ENCODE measurements around the gene CMTM4.

The CMTM4 gene

DNA sequence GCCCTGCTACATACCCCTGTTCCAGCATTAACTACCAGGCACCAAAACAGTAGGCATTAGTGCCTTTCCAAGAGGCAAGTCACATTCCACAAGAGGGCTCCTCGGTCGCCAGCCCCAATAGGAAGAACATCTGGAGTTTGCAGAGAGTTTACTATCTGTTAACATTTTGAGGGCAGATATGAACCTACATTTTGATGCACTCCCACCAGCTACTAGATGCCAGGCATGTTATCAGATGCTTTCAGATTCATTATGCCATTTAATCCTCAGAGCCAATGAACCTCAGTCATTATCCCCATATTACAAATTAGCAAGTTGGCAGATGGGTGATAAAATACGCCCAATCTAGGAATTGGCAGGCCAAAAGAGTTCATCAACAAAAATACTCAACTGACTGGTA is 121.5 kb downstream of the CMTM4 start:
- ATAC-seq: no peak

DNA sequence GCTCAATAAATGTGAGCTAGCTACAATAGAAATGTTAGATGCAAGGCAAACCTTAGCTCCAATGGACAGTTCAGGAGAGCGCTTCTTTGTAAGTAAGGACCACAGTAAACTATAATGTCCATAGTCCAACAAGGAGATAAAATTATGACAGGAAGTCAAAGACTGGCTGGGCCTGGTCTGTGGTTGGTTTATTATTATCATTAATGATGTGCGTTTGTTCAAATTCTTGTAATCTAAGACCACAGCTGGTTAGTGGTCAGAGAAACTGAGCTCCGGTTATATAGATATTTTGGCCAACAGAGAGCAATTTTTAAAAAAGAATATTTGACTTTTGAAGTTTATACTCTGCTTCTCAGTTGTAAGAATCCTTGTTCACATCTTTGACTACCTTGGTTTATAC is 122.0 kb downstream of the CMTM4 start:
- ATAC-seq: no peak
- TF ChIP-seq ZC3H10 (CRISPR knock-in tag; IDR thresholded peaks at IDR 0.05) (no peak), ARNTL (CRISPR knock-in tag; IDR thresholded peaks at IDR 0.05; ENCODE audit: borderline replicate concordance, low read depth) (no peak), PPARA (CRISPR knock-in tag; IDR thresholded peaks at IDR 0.05; ENCODE audit: borderline replicate concordance) (no peak), CSDC2 (CRISPR knock-in tag; IDR thresholded peaks at IDR 0.05) (no peak), ZNF70 (CRISPR knock-in tag; IDR thresholded peaks at IDR 0.05) (no peak), ISL1 (CRISPR knock-in tag; IDR thresholded peaks at IDR 0.05) (no peak)
- TF ChIP-seq, protein P1, sequence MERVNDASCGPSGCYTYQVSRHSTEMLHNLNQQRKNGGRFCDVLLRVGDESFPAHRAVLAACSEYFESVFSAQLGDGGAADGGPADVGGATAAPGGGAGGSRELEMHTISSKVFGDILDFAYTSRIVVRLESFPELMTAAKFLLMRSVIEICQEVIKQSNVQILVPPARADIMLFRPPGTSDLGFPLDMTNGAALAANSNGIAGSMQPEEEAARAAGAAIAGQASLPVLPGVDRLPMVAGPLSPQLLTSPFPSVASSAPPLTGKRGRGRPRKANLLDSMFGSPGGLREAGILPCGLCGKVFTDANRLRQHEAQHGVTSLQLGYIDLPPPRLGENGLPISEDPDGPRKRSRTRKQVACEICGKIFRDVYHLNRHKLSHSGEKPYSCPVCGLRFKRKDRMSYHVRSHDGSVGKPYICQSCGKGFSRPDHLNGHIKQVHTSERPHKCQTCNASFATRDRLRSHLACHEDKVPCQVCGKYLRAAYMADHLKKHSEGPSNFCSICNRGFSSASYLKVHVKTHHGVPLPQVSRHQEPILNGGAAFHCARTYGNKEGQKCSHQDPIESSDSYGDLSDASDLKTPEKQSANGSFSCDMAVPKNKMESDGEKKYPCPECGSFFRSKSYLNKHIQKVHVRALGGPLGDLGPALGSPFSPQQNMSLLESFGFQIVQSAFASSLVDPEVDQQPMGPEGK (CRISPR knock-in tag; IDR thresholded peaks at IDR 0.05; ENCODE audit: borderline replicate concordance): no peak

More for the DNA sequence above, 121.5 kb downstream of the CMTM4 start:
- TF ChIP-seq, protein P1 (CRISPR knock-in tag; IDR thresholded peaks at IDR 0.05; ENCODE audit: borderline replicate concordance): no peak
- TF ChIP-seq BACH2 (CRISPR knock-in tag; IDR thresholded peaks at IDR 0.05; ENCODE audit: borderline replicate concordance): no peak
- TF ChIP-seq ZNF8 (CRISPR knock-in tag; IDR thresholded peaks at IDR 0.05): no peak
- no peak for TF ChIP-seq TCF4 (CRISPR knock-in tag; IDR thresholded peaks at IDR 0.05; ENCODE audit: borderline replicate concordance)
- TF ChIP-seq, protein P2, sequence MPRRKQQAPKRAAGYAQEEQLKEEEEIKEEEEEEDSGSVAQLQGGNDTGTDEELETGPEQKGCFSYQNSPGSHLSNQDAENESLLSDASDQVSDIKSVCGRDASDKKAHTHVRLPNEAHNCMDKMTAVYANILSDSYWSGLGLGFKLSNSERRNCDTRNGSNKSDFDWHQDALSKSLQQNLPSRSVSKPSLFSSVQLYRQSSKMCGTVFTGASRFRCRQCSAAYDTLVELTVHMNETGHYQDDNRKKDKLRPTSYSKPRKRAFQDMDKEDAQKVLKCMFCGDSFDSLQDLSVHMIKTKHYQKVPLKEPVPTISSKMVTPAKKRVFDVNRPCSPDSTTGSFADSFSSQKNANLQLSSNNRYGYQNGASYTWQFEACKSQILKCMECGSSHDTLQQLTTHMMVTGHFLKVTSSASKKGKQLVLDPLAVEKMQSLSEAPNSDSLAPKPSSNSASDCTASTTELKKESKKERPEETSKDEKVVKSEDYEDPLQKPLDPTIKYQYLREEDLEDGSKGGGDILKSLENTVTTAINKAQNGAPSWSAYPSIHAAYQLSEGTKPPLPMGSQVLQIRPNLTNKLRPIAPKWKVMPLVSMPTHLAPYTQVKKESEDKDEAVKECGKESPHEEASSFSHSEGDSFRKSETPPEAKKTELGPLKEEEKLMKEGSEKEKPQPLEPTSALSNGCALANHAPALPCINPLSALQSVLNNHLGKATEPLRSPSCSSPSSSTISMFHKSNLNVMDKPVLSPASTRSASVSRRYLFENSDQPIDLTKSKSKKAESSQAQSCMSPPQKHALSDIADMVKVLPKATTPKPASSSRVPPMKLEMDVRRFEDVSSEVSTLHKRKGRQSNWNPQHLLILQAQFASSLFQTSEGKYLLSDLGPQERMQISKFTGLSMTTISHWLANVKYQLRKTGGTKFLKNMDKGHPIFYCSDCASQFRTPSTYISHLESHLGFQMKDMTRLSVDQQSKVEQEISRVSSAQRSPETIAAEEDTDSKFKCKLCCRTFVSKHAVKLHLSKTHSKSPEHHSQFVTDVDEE (CRISPR knock-in tag; IDR thresholded peaks at IDR 0.05): no peak
- TF ChIP-seq, protein P3, sequence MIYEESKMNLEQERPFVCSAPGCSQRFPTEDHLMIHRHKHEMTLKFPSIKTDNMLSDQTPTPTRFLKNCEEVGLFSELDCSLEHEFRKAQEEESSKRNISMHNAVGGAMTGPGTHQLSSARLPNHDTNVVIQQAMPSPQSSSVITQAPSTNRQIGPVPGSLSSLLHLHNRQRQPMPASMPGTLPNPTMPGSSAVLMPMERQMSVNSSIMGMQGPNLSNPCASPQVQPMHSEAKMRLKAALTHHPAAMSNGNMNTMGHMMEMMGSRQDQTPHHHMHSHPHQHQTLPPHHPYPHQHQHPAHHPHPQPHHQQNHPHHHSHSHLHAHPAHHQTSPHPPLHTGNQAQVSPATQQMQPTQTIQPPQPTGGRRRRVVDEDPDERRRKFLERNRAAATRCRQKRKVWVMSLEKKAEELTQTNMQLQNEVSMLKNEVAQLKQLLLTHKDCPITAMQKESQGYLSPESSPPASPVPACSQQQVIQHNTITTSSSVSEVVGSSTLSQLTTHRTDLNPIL (CRISPR knock-in tag; IDR thresholded peaks at IDR 0.05; ENCODE audit: low read depth): no peak
- no peak for TF ChIP-seq PPARA (CRISPR knock-in tag; IDR thresholded peaks at IDR 0.05; ENCODE audit: borderline replicate concordance)
- no peak for TF ChIP-seq ZNF70 (CRISPR knock-in tag; IDR thresholded peaks at IDR 0.05)
- no peak for TF ChIP-seq ZNF565 (CRISPR knock-in tag; conservative IDR thresholded peaks at IDR 0.05; ENCODE audit: low read depth)
- TF ChIP-seq SNAI2 (CRISPR knock-in tag; IDR thresholded peaks at IDR 0.05): no peak
- TF ChIP-seq GLIS3 (CRISPR knock-in tag; IDR thresholded peaks at IDR 0.05): no peak
- TF ChIP-seq TOX (CRISPR knock-in tag; IDR thresholded peaks at IDR 0.05; ENCODE audit: borderline replicate concordance): no peak
- TF ChIP-seq ISL1 (CRISPR knock-in tag; IDR thresholded peaks at IDR 0.05): no peak
- TF ChIP-seq ESRRG (CRISPR knock-in tag; IDR thresholded peaks at IDR 0.05): no peak
- TF ChIP-seq, protein P4, sequence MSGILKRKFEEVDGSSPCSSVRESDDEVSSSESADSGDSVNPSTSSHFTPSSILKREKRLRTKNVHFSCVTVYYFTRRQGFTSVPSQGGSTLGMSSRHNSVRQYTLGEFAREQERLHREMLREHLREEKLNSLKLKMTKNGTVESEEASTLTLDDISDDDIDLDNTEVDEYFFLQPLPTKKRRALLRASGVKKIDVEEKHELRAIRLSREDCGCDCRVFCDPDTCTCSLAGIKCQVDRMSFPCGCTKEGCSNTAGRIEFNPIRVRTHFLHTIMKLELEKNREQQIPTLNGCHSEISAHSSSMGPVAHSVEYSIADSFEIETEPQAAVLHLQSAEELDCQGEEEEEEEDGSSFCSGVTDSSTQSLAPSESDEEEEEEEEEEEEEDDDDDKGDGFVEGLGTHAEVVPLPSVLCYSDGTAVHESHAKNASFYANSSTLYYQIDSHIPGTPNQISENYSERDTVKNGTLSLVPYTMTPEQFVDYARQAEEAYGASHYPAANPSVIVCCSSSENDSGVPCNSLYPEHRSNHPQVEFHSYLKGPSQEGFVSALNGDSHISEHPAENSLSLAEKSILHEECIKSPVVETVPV (CRISPR knock-in tag; IDR thresholded peaks at IDR 0.05): no peak
- no peak for TF ChIP-seq ZC3H10 (CRISPR knock-in tag; IDR thresholded peaks at IDR 0.05)
- TF ChIP-seq OSR1 (CRISPR knock-in tag; IDR thresholded peaks at IDR 0.05): no peak
- TF ChIP-seq ZFP3 (CRISPR knock-in tag; IDR thresholded peaks at IDR 0.05): no peak
- TF ChIP-seq, protein P5, sequence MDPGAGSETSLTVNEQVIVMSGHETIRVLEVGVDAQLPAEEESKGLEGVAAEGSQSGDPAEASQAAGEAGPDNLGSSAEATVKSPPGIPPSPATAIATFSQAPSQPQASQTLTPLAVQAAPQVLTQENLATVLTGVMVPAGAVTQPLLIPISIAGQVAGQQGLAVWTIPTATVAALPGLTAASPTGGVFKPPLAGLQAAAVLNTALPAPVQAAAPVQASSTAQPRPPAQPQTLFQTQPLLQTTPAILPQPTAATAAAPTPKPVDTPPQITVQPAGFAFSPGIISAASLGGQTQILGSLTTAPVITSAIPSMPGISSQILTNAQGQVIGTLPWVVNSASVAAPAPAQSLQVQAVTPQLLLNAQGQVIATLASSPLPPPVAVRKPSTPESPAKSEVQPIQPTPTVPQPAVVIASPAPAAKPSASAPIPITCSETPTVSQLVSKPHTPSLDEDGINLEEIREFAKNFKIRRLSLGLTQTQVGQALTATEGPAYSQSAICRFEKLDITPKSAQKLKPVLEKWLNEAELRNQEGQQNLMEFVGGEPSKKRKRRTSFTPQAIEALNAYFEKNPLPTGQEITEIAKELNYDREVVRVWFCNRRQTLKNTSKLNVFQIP (CRISPR knock-in tag; IDR thresholded peaks at IDR 0.05; ENCODE audit: borderline replicate concordance, low read depth): no peak
- TF ChIP-seq ARNTL (CRISPR knock-in tag; IDR thresholded peaks at IDR 0.05; ENCODE audit: borderline replicate concordance, low read depth): no peak
